Hepatocyte (in vitro differentiated cells): ENCODE data around the gene SORCS2.

Source experiments
- CTCF ChIP-seq: fragments of 200-600 bp; sonication (generic); IDR thresholded peaks from 2 replicates; pipeline ENCODE4 v1.5.1; 2016; ENCODE audit warnings: antibody characterized with exemption, mild to moderate bottlenecking; ENCODE audit not compliant: poor library complexity
- EZH2phosphoT487 ChIP-seq: fragments of 200-600 bp; sonication (generic); IDR thresholded peaks from one replicate; pipeline ENCODE4 v1.6.1; 2018; ENCODE audit warnings: antibody characterized with exemption, mild to moderate bottlenecking, low read depth, moderate library complexity; ENCODE audit not compliant: unreplicated experiment, severe bottlenecking

DNA sequence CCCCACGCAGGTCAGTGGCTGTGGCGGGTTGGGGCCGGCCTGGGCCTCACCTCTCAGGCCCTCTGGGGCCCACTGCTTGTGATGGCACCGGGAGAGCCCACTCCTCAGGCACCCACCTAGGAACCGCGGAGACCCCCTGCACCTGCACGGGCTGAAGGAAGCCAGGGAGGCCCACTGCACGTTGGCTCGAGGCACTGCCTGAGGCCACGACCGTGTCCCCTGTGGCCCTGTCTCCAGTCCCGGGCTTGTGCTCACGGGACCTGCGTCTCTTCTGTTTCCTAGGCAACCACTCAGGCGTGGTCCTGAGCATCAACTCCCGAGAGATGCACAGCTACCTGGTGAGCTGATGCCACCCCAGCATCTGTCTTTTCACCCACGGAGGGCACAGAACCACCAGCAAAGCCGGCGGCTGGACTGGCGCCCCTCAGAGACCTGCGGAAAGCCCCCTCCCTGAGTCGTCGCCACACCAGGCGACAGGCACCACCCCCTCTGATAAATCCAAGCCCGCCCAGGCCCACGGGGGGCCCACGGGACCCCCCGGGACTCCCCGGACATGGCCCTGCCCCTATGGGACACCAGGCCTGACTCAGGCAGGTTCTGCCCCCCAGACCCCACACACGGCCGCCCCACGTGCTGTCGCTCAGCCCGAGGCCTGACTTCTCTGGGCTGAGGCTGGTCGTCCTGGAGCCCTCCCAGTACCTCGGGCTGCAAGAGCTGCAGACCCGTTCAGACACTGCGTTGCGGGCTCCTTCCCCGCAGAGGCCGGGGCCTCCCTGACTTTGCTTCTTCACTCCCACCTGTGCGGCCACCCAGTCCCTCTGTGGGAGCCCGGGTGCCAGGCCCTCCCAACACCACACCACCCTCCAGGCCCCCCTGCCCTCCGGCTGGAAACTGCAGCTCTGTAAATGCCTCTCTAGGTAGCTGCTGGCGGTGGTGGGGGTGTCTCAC lies 547.9 kb downstream of the SORCS2 start:
- no peak for TF ChIP-seq CTCF
- TF ChIP-seq EZH2phosphoT487: no peak
